K562 (cell line): ENCODE measurements around the gene PLXDC1. TPM values are rescaled to one million over a fixed set of nuclear protein-coding genes. Genes with fewer than 3 reads are reported as not detected.

ENCODE experiments used
- CEBPG ChIP-seq, 3 experiments: fragments of 200-800 bp in 1 of 3; sonication (Bioruptor generic) in 1 of 3; sonication (generic) in 1 of 3; formaldehyde crosslinking in 1 of 3; IDR thresholded peaks in 2 of 3; conservative IDR thresholded peaks in 1 of 3; 2 replicates each; pipeline versions ENCODE4 v1.6.1 to v1.8.0; 2016 to 2022; ENCODE audit warnings: missing compliant biosample characterization in 2 of 3, missing genetic modification characterization in 2 of 3, mild to moderate bottlenecking in 1 of 3, missing genetic modification reagents in 1 of 3
- EHMT2 ChIP-seq: fragments of 450-650 bp; IDR thresholded peaks from 2 replicates; pipeline ENCODE4 v1.6.1; 2018; ENCODE audit warnings: antibody characterized with exemption
- ELF1 ChIP-seq: fragments of 200-800 bp; sonication (Bioruptor generic); IDR thresholded peaks from 2 replicates; pipeline ENCODE4 v1.6.1; 2016; ENCODE audit warnings: missing genetic modification characterization, missing compliant biosample characterization
- HES1 ChIP-seq: fragments of 450-650 bp; IDR thresholded peaks from 2 replicates; pipeline ENCODE4 v1.6.1; 2016; ENCODE audit warnings: low read depth, mild to moderate bottlenecking, moderate library complexity
- HEY1 ChIP-seq: fragments of 250-450 bp; sonication (Bioruptor Pico); IDR thresholded peaks from 2 replicates; pipeline ENCODE4 v1.5.0; 2020; ENCODE audit warnings: mild to moderate bottlenecking, moderate library complexity, borderline replicate concordance
- HNRNPK ChIP-seq: fragments of 200-400 bp; formaldehyde crosslinking; IDR thresholded peaks from one replicate; pipeline ENCODE4 v1.6.1; 2018; ENCODE audit warnings: mild to moderate bottlenecking, low read depth, low read length; ENCODE audit not compliant: poor library complexity, severe bottlenecking
- KDM1A ChIP-seq, 2 experiments: fragments of 450-650 bp; IDR thresholded peaks; 2 replicates each; pipeline ENCODE4 v1.6.1; 2016; ENCODE audit warnings: mild to moderate bottlenecking in 2 of 2
- MAZ ChIP-seq, 2 experiments: fragments of 450-650 bp in 1 of 2; sonication (generic) in 1 of 2; formaldehyde crosslinking; IDR thresholded peaks in 1 of 2; conservative IDR thresholded peaks in 1 of 2; 2 replicates each; pipeline versions ENCODE4 v1.4.0 to v1.5.0; 2020; ENCODE audit warnings: mild to moderate bottlenecking in 1 of 2, missing genetic modification reagents in 1 of 2
- SMAD4 ChIP-seq: fragments of 250-450 bp; sonication (Bioruptor Pico); conservative IDR thresholded peaks from 2 replicates; pipeline ENCODE4 v1.8.0; 2021; ENCODE audit warnings: inconsistent platforms, mild to moderate bottlenecking, moderate library complexity
- SMARCA5 ChIP-seq: fragments of 450-650 bp; IDR thresholded peaks from 2 replicates; pipeline ENCODE4 v1.6.1; 2016
- TARDBP ChIP-seq: fragments of 450-650 bp; IDR thresholded peaks from 2 replicates; pipeline ENCODE4 v1.6.1; 2016
- TRIM25 ChIP-seq: fragments of 450-650 bp; IDR thresholded peaks from 2 replicates; pipeline ENCODE4 v1.7.0; 2016; ENCODE audit warnings: borderline replicate concordance
- U2AF2 ChIP-seq: fragments of 200-400 bp; formaldehyde crosslinking; optimal IDR thresholded peaks from 2 replicates; pipeline ENCODE3; 2017; ENCODE audit warnings: low read depth, mild to moderate bottlenecking, low read length
- ZBTB1 ChIP-seq: sonication (generic); formaldehyde crosslinking; IDR thresholded peaks from 2 replicates; pipeline ENCODE4 v1.8.1; 2023; ENCODE audit warnings: missing genetic modification reagents, low read depth, mild to moderate bottlenecking, borderline replicate concordance
- ZC3H11A ChIP-seq: IDR thresholded peaks from 2 replicates; pipeline ENCODE4 v1.6.1; 2012; ENCODE audit warnings: low read depth, low read length, improper control_type of control experiment
- ZFX ChIP-seq: sonication (generic); formaldehyde crosslinking; IDR thresholded peaks from 2 replicates; pipeline ENCODE4 v1.8.0; 2022; ENCODE audit warnings: mild to moderate bottlenecking, missing genetic modification reagents, moderate library complexity
- ZNF639 ChIP-seq, 2 experiments: fragments of 200-800 bp in 1 of 2; sonication (Bioruptor generic) in 1 of 2; sonication (generic) in 1 of 2; formaldehyde crosslinking in 1 of 2; IDR thresholded peaks in 1 of 2; conservative IDR thresholded peaks in 1 of 2; 2 replicates each; pipeline versions ENCODE4 v1.5.0 to v1.6.1; 2016 to 2020; ENCODE audit warnings: missing compliant biosample characterization in 1 of 2, missing genetic modification characterization in 1 of 2, missing genetic modification reagents in 1 of 2
- ZNF699 ChIP-seq: fragments of 250-450 bp; sonication (Bioruptor Pico); IDR thresholded peaks from 2 replicates; pipeline ENCODE4 v1.8.0; 2021; ENCODE audit warnings: mild to moderate bottlenecking, moderate library complexity; ENCODE audit not compliant: insufficient replicate concordance
- ZNF766 ChIP-seq: fragments of 200-800 bp; sonication (Bioruptor generic); conservative IDR thresholded peaks from 2 replicates; pipeline ENCODE4 v1.6.1; 2016; ENCODE audit warnings: missing genetic modification characterization, missing compliant biosample characterization
- polyA plus RNA-seq, 8 experiments: library from polyadenylated mRNA; depleted of rRNA in 4 of 8; stranded (reverse) in 5 of 8; unstranded in 3 of 8; fragments of >200 nt; fragmentation: Nextera tagmentation in 2 of 8; fragmentation: Illumina TruSeq in 1 of 8; extraction: Ambion mirVana in 2 of 8; extraction: Trizol in 1 of 8; gene quantifications; 2 replicates each; pipeline versions ENCODE4 v1.2.1 to v1.2.3, GENCODE V29; 2011 to 2014; ENCODE audit warnings: inconsistent platforms in 1 of 8, missing spikeins in 1 of 8
- total RNA-seq, 7 experiments: library from RNA; depleted of rRNA in 6 of 7; stranded (reverse); fragments of >200 nt in 6 of 7; fragmentation: Illumina TruSeq in 2 of 7; extraction: Trizol in 2 of 7; gene quantifications; 2 replicates each; pipeline versions ENCODE4 v1.2.1 to v1.2.3, GENCODE V29; 2011 to 2021; ENCODE audit warnings: low replicate concordance in 1 of 7
- TF ChIP-seq, protein P1 (sequence below): fragments of 450-650 bp; IDR thresholded peaks from 2 replicates; pipeline ENCODE4 v1.6.1; 2016; ENCODE audit warnings: missing biosample characterization, missing genetic modification characterization
- TF ChIP-seq, protein P2 (sequence below): sonication (generic); formaldehyde crosslinking; IDR thresholded peaks from 2 replicates; pipeline ENCODE4 v1.8.0; 2022; ENCODE audit warnings: mild to moderate bottlenecking, missing genetic modification reagents

PLXDC1 gene
- total and polyA plus RNA-seq, 9 of the 15 experiments (the other 6 are each of a cell fraction or from before 2014, with no cell fraction given): not detected

DNA sequence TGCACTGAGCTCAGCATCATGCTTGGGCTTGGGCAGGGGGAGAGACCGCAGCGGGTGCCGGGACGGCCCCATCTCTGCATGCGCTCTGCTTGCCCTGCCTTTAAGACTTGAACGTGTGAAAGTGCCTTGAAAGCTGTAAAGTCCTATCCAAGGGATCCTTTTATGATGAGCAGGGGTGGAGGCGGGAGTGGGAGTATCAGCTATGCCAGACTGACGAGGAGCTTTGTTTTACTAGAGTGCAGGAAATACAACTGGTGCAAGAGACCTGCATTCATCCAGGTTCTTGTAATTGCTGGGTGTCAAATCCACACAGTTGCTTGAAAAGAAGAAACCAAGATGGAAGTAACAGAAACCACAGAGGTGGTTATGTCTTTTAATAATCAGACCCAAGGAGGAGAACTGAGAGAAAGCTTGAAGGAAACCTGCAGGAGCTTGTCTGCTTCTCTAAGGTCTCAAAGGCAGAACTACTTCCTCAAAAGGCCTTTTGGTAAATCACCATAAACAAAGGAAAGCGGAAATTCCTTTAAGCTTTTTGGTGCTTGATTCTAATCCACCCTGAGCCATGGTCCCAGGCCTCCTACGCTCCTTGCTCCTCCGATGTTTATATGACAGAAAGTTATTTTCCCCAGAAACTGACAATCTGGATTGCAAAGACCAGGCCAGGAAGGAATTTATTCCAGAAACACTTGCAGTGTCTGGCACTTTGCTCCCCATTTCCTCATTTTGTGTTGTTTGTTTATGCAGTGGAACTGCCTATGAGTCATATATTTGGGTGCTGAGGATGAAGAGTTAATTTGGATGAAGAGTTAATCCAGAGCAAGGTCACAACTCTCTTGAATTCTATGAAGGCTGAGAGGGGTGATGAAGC lies 132.9 kb downstream of the PLXDC1 start (continued):
- TF ChIP-seq ZFX (CRISPR knock-in tag) (peak; percentile 26; the same call in 1 of the 2 replicates), U2AF2 (no peak), HEY1 (no peak), EHMT2 (no peak), SMARCA5 (no peak), HNRNPK (no peak), TARDBP (no peak), ELF1 (tag) (0 out of 2 replicates have a peak, but pooled peaks have one; percentile 27), HES1 (no peak), TRIM25 (no peak), ZC3H11A (no peak), ZBTB1 (CRISPR knock-in tag) (no peak), ZNF639 (CRISPR knock-in tag; conservative IDR thresholded peaks at IDR 0.05 in 1 of 2, IDR thresholded peaks at IDR 0.05 in 1 of 2) (peak in 1 of 2 experiments; percentile 47; a peak in 1 of 4 replicates), SMAD4 (no peak), ZNF699 (no peak), CEBPG (CRISPR knock-in tag; IDR thresholded peaks at IDR 0.05) (no peak), CEBPG (tag; conservative IDR thresholded peaks at IDR 0.05 in 1 of 2, IDR thresholded peaks at IDR 0.05 in 1 of 2) (no peak), KDM1A (IDR thresholded peaks at IDR 0.05) (no peak), MAZ (CRISPR knock-in tag; conservative IDR thresholded peaks at IDR 0.05 in 1 of 2, IDR thresholded peaks at IDR 0.05 in 1 of 2) (no peak), ZNF766 (CRISPR knock-in tag) (peak; percentile 54)
- TF ChIP-seq, protein P1, sequence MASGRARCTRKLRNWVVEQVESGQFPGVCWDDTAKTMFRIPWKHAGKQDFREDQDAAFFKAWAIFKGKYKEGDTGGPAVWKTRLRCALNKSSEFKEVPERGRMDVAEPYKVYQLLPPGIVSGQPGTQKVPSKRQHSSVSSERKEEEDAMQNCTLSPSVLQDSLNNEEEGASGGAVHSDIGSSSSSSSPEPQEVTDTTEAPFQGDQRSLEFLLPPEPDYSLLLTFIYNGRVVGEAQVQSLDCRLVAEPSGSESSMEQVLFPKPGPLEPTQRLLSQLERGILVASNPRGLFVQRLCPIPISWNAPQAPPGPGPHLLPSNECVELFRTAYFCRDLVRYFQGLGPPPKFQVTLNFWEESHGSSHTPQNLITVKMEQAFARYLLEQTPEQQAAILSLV: no peak
- TF ChIP-seq, protein P2, sequence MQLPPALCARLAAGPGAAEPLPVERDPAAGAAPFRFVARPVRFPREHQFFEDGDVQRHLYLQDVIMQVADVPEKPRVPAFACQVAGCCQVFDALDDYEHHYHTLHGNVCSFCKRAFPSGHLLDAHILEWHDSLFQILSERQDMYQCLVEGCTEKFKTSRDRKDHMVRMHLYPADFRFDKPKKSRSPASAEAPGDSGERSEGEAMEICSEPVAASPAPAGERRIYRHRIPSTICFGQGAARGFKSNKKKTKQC: no peak
